Mononuclear cell (primary cell): ENCODE results near the gene IGSF5. TPM values are rescaled to one million over a fixed set of nuclear protein-coding genes. Genes with fewer than 3 reads are reported as not detected.

Experiments used
- H3K27me3 ChIP-seq: 2 replicates; pipeline ENCODE4 v1.6.0; 2011; ENCODE audit warnings: low read length, control low read depth; ENCODE audit not compliant: insufficient read depth
- H3K4me1 ChIP-seq: 2 replicates; pipeline ENCODE4 v1.5.1; 2011; ENCODE audit warnings: mild to moderate bottlenecking, low read length, control low read depth; ENCODE audit not compliant: insufficient read depth
- H3K4me3 ChIP-seq: 2 replicates; pipeline ENCODE4 v1.5.1; 2011; ENCODE audit warnings: mild to moderate bottlenecking, low read length, moderate library complexity
- H3K9me3 ChIP-seq: 2 replicates; pipeline ENCODE4 v1.5.1; 2011; ENCODE audit warnings: low read depth, mild to moderate bottlenecking, control low read depth, low read length
- total RNA-seq: library from RNA; depleted of rRNA; stranded (reverse); fragments of >200 nt; gene quantifications from one replicate; pipeline ENCODE4 v1.2.3, GENCODE V29; 2012

IGSF5 gene
- total RNA-seq, 1 donor, result not detected

GRCh38 chr21:39834543-39834942, 89.6 kb downstream of the IGSF5 start:
- no peaks in the 10 kb centered on the region for H3K9me3 ChIP-seq

DNA sequence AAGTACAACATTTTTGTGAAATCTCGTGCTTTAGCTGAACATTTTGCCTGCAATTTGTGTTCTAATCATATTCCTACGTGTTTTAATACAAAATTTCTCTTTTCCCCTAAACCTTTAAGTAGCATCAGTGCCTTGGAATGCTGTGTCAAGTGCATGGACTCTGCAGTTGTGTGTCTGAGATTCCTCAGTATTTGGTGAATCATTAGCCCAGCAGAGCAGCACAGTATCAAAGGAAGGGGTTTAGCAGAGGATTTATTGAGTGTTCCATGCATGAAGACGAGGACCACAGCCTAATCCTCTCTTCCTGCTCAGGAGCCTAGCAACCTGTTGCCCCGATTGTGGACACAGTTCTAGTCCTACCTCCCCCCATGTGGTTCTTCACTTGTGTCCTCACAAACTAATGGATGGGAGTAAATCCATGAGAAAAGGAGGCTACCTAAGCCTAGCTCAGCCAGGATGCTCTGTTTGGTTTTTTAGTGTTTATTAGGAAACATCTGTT, 92.9 kb downstream of the IGSF5 start:
- Histone ChIP-seq H3K9me3 (no peaks in the 10 kb centered on the region), H3K4me3 (no peak overlapping the region), H3K4me1 (no peaks in the 10 kb centered on the region), H3K27me3 (no peaks in the 10 kb centered on the region)

More at GRCh38 chr21:39834543-39834942, 89.6 kb downstream of the IGSF5 start:
- Histone ChIP-seq H3K4me3 (no peak overlapping the region), H3K27me3 (no peaks in the 10 kb centered on the region), H3K4me1 (no peaks in the 10 kb centered on the region)

- no peaks in the 10 kb centered on the region for H3K27me3 ChIP-seq
- no peaks in the 10 kb centered on the region for H3K9me3 ChIP-seq
- no peaks in the 10 kb centered on the region for H3K4me1 ChIP-seq
- H3K4me3 ChIP-seq, result no peak overlapping the region
Observed at GRCh38 chr21:39840373-39841097, 95.6 kb downstream of the IGSF5 start.

- no peaks in the 10 kb centered on the region for H3K27me3 ChIP-seq
- no peak overlapping the region for H3K4me3 ChIP-seq
- no peaks in the 10 kb centered on the region for H3K4me1 ChIP-seq
- H3K9me3 ChIP-seq, result no peaks in the 10 kb centered on the region
Observed at GRCh38 chr21:39842741-39843459, 97.9 kb downstream of the IGSF5 start.

- Histone ChIP-seq H3K4me1 (no peaks in the 10 kb centered on the region), H3K9me3 (no peaks in the 10 kb centered on the region), H3K27me3 (no peaks in the 10 kb centered on the region), H3K4me3 (no peak overlapping the region)
Observed at GRCh38 chr21:39843483-39843882, 98.5 kb downstream of the IGSF5 start.

- no peaks in the 10 kb centered on the region for H3K27me3 ChIP-seq
Observed at GRCh38 chr21:39843916-39844315, 98.9 kb downstream of the IGSF5 start.

DNA sequence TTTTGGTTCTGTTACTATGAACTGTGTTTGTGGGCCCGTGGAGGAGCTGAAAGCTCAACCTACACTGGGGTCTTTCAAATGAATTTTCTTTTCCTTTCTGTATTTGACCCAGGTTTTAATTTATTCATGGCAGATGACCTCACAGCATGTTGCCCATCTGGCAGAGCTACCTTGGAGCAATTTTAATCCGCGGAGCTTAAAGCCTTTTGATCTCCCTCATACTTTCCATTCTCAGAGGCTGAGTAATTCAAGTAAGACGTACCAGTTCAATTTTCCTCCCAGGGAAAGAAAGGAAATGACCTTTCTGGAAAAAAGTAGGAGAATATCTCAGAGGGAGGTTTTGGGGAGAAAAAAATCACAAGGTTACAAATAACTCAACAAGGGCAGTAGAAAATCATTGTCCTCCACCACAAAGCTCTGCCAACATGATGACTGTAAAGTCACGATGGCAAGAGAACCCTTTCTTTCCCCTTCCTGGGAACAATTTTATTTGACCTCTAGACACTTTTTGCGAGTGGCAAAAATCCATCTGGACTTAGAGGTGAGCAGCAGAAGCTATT, 100.7 kb downstream of the IGSF5 start:
- H3K9me3 ChIP-seq, result no peaks in the 10 kb centered on the region
- no peaks in the 10 kb centered on the region for H3K4me1 ChIP-seq
- no peaks in the 10 kb centered on the region for H3K27me3 ChIP-seq

More at GRCh38 chr21:39843916-39844315, 98.9 kb downstream of the IGSF5 start:
- H3K4me1 ChIP-seq, result no peaks in the 10 kb centered on the region
- no peaks in the 10 kb centered on the region for H3K9me3 ChIP-seq
- no peak overlapping the region for H3K4me3 ChIP-seq

DNA sequence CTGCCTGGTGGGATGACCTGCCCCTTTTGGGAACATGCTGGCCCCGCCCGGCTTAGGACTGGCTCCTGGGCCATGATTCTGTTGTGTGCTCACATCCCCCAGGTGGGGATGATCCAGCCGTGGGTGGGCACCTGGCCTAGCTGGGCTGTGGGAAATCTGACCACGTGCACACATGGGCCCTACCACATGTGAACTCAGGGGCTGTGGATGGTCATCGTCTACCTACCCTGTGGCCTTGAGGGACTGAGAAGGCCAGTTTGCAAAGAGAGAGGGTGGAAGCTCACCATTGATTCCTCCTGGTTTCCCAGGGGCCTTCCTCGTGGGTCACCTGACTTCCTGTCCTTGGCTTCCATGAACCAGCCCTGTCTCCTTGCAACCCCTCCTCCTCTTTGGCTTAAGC, 102.9 kb downstream of the IGSF5 start:
- H3K9me3 ChIP-seq, result no peaks in the 10 kb centered on the region
- H3K27me3 ChIP-seq, result no peaks in the 10 kb centered on the region
- no peaks in the 10 kb centered on the region for H3K4me1 ChIP-seq
- H3K4me3 ChIP-seq, result no peak overlapping the region

More for the DNA sequence above, 100.7 kb downstream of the IGSF5 start:
- H3K4me3 ChIP-seq, result no peak overlapping the region

DNA sequence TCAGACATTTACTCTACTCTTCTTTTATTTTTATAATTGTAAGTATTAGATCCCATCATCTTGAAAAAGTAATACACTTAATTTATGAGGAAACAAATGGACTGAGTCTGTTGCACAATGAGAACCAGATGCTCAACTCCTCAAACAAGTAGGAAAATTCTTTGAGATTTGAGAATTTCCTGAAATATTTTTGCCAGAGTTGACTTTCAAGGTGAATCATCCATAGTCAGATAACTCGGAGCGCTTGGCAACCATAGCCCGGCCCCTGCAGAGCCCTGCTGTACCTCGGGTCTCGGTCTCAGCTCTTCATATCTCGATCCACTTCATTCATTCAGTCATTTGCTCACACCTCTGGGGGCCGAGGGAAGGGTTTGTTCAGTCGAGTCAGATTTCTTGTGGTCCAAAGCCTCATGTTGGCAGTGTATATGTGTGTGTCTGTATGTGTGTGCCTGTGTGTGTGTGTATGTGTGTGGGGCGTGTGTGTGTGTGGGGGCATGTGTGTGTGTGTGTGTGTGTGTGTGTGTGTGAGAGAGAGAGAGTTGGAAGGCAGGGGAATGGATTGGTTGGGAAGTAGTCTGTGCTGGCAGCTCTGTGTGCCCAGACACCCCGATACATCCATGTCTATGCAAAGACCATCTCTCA, 104.2 kb downstream of the IGSF5 start:
- H3K27me3 ChIP-seq, result no peaks in the 10 kb centered on the region
- H3K9me3 ChIP-seq, result no peaks in the 10 kb centered on the region
- no peaks in the 10 kb centered on the region for H3K4me1 ChIP-seq
- no peak overlapping the region for H3K4me3 ChIP-seq

- Histone ChIP-seq H3K9me3 (no peaks in the 10 kb centered on the region), H3K4me3 (no peak overlapping the region), H3K4me1 (no peaks in the 10 kb centered on the region), H3K27me3 (no peaks in the 10 kb centered on the region)
Observed at GRCh38 chr21:39850333-39850732, 105.3 kb downstream of the IGSF5 start.

GRCh38 chr21:39851002-39851618, 106.1 kb downstream of the IGSF5 start:
- Histone ChIP-seq H3K4me1 (no peaks in the 10 kb centered on the region), H3K27me3 (no peaks in the 10 kb centered on the region), H3K4me3 (no peak overlapping the region), H3K9me3 (no peaks in the 10 kb centered on the region)

Other genes starting within 250 kb of the IGSF5 start
- not detected for gene B3GALT5, start 132.2 kb upstream of the IGSF5 start, total RNA-seq
- gene PCP4, start 122.3 kb downstream of the IGSF5 start, total RNA-seq, result not detected